Gastrocnemius medialis (tissue), 4 donors: Measurements from ENCODE around the gene DYRK1A. TPM values are rescaled to one million over a fixed set of nuclear protein-coding genes. Genes with fewer than 3 reads are reported as not detected.
A peak's percentile ranks its signal among the peaks of the same experiment; 100 is the strongest.

Experiments used
- ATAC-seq, 2 donors: fragments of 150-250 bp; one replicate each; pipeline ENCODE4 v1.9.1; 2016
- DNase-seq, 2 donors: peaks; one replicate each; pipeline ENCODE4 v3.0.0-alpha.2; 2019
- H3K27ac ChIP-seq, 4 donors: fragments of 200-600 bp; sonication (generic); 1 replicate in 1 of 4; 2 replicates in 3 of 4; pipeline ENCODE4 v1.5.1; 2016 to 2018; ENCODE audit warnings: mild to moderate bottlenecking in 2 of 4, moderate library complexity in 1 of 4
- H3K27me3 ChIP-seq, 3 donors: fragments of 200-600 bp; sonication (generic) in 2 of 3; 1 replicate in 1 of 3; 2 replicates in 2 of 3; pipeline versions ENCODE4 v1.5.1 to v1.6.0; 2016 to 2019; ENCODE audit warnings: mild to moderate bottlenecking in 1 of 3, moderate library complexity in 1 of 3
- H3K36me3 ChIP-seq, 2 donors: fragments of 200-600 bp; sonication (generic) in 1 of 2; one replicate each; pipeline ENCODE4 v1.5.1; 2017 to 2018
- H3K4me1 ChIP-seq, 2 donors: fragments of 200-600 bp; sonication (generic) in 1 of 2; one replicate each; pipeline ENCODE4 v1.5.1; 2016 to 2017; ENCODE audit warnings: mild to moderate bottlenecking in 2 of 2
- H3K4me3 ChIP-seq, 4 donors: fragments of 200-600 bp; sonication (generic) in 3 of 4; 1 replicate in 1 of 4; 2 replicates in 3 of 4; pipeline ENCODE4 v1.5.1; 2016 to 2019; ENCODE audit warnings: mild to moderate bottlenecking in 2 of 4
- H3K9me3 ChIP-seq, 3 donors: fragments of 200-600 bp; sonication (generic) in 2 of 3; 1 replicate in 1 of 3; 2 replicates in 2 of 3; pipeline ENCODE4 v1.5.1; 2016 to 2019
- CTCF ChIP-seq, 5 experiments: fragments of 450-650 bp in 3 of 5; fragments of 200-600 bp in 2 of 5; sonication (generic) in 2 of 5; IDR thresholded peaks in 4 of 5; conservative IDR thresholded peaks in 1 of 5; 1 replicate in 4 of 5; 2 replicates in 1 of 5; pipeline ENCODE4 v1.5.1; 2016 to 2019; ENCODE audit warnings: antibody characterized with exemption in 5 of 5, mild to moderate bottlenecking in 3 of 5, moderate library complexity in 3 of 5
- POLR2A ChIP-seq, 2 donors: fragments of 450-650 bp; IDR thresholded peaks; one replicate each; pipeline ENCODE4 v1.6.1; 2017; ENCODE audit warnings: antibody characterized with exemption in 2 of 2, mild to moderate bottlenecking in 2 of 2, moderate library complexity in 2 of 2
- in situ Hi-C, 4 donors: fragments of 200-750 bp; cut with MboI; loops; one replicate each; pipeline versions ENCODE4 v1.15.0 to v1.8.0; 2017; ENCODE audit warnings: low sequenced_read_pairs in 4 of 4
- intact Hi-C: fragments of 100-400 bp; cut with DNase I; formaldehyde crosslinking; loops from one replicate; pipeline ENCODE4 v1.15.1; 2023; ENCODE audit warnings: low total_unique reads
- total RNA-seq, 4 donors: library from RNA; depleted of rRNA; stranded (reverse); fragments of >200 nt; gene quantifications; one replicate each; pipeline versions ENCODE4 v1.1.0 to v1.2.3, GENCODE V29; 2016

The DYRK1A gene
- total RNA-seq, 4 donors from 2014 or later: 81.0 to 115 (median 95.3) TPM

DNA sequence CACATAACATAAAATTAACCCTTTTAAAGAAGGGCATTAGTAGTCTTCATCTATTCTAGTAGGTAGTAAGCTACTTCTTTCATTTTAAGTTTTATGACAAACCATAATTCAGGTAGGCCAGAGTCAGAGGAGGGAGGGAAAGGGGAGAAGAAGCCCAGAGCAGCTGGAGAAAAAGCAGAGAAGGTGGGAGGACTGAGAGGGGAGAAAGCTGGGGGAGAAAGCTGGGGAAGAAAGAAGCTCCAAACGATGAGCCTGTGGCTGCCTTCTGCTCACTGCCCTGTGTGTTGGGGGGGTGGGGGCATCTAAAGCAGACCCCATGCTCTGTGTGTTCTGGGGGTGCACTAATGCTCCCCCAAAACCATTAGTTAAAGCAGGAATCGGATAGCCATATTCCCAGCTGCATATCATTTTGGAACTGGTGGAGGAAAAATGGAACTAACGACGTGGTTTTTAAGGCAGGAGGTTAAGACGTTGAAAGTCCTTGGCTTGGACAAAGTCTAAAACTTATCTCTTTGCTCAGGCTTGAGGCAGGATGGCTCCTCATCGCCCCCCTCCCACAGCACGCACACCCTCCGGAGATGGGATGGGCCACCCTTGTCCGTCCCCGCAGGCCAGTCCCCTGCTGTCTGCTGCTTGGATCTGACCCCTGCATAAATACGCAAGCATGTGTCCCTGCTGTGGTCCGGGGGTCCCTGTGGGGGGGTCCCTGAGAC is 184.2 kb downstream of the DYRK1A start:
- Histone ChIP-seq H3K27ac (peak overlapping the region; percentile 83 to 94 (median 91)), H3K4me3 (no peak overlapping the region), H3K27me3 (no peaks in the 10 kb centered on the region), H3K9me3 (no peaks in the 10 kb centered on the region), H3K4me1 (peaks cover 34 to 54% of the 10 kb centered on the region in 2 donors), H3K36me3 (no peaks in the 10 kb centered on the region)
- intact Hi-C loops: loop anchor here (5.0 kb wide), 1 partner anchor 33 kb away; no protein-coding TSS in a partner anchor
- DNase-seq (no peak), ATAC-seq (no peak)
- TF ChIP-seq POLR2A (IDR thresholded peaks at IDR 0.05) (no peak), CTCF (IDR thresholded peaks at IDR 0.05 in 4 of 5, conservative IDR thresholded peaks at IDR 0.05 in 1 of 5) (no peak)
- in situ Hi-C loops: loop anchor here in 1 of 4 donors (25.0 kb wide), 1 partner anchor 288 kb away; the partner anchor contains the start of gene VPS26C

DNA sequence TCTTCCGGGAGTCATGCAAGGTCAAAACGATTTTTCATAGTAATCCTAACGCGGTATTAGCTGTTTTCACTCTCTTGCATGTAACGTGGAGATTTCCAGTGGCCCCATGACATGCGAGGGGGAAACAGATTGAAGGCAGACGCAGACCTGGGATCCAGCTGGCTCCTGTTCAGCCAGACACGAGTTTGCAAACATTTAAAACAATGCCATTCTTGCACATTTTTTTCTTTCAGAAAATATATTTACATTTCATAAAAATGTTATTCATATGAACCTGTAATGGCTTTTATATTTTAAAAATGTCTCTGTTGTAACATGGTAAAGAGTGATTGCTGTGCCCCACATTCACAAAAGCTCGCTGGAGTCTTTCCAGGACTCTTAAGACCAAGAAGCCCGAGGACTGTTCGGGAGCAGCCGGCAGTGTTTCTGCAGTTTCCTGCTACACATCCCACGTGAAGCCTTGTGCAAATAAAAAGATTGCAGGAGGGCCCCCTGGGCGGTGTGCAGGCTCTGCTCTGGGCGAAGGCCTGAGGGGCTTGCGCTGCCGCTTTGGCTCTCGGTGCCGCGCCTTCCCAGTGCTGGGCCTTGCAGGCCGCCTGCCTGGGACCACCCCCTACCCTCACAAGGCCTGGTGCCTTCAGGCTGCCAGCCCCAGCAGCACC is 184.9 kb downstream of the DYRK1A start:
- no peaks in the 10 kb centered on the region for H3K9me3 ChIP-seq
- H3K4me1 ChIP-seq: peaks cover 39 to 58% of the 10 kb centered on the region in 2 donors
- no peaks in the 10 kb centered on the region for H3K36me3 ChIP-seq
- no peaks in the 10 kb centered on the region for H3K27me3 ChIP-seq
- no peak for ATAC-seq
- intact Hi-C loops (loop anchor here (5.0 kb wide), 1 partner anchor 34 kb away; no protein-coding TSS in a partner anchor), in situ Hi-C loops (loop anchor here in 1 of 4 donors (25.0 kb wide), 1 partner anchor 289 kb away; the partner anchor contains the start of gene VPS26C)
- TF ChIP-seq CTCF (IDR thresholded peaks at IDR 0.05 in 4 of 5, conservative IDR thresholded peaks at IDR 0.05 in 1 of 5) (no peak), POLR2A (IDR thresholded peaks at IDR 0.05) (no peak)
- peak overlapping the region; percentile 83 to 94 (median 91) for H3K27ac ChIP-seq
- DNase-seq: no peak
- H3K4me3 ChIP-seq: no peak overlapping the region

GRCh38 chr21:37551993-37552355 is 185.4 kb downstream of the DYRK1A start:
- H3K36me3 ChIP-seq: no peaks in the 10 kb centered on the region
- no peaks in the 10 kb centered on the region for H3K9me3 ChIP-seq
- peak overlapping the region; percentile 83 to 94 (median 91) for H3K27ac ChIP-seq
- TF ChIP-seq CTCF (IDR thresholded peaks at IDR 0.05 in 4 of 5, conservative IDR thresholded peaks at IDR 0.05 in 1 of 5) (no peak), POLR2A (IDR thresholded peaks at IDR 0.05) (peak; percentile 27 to 49)
- H3K4me3 ChIP-seq: no peak overlapping the region
- intact Hi-C loops: loop anchor here (5.0 kb wide), 1 partner anchor 35 kb away; no protein-coding TSS in a partner anchor
- ATAC-seq (peak; percentile 73 to 81), DNase-seq (peak; percentile 90 to 95)
- no peaks in the 10 kb centered on the region for H3K27me3 ChIP-seq
- peaks cover 43 to 59% of the 10 kb centered on the region in 2 donors for H3K4me1 ChIP-seq
- in situ Hi-C loops: loop anchor here in 1 of 4 donors (25.0 kb wide), 1 partner anchor 290 kb away; the partner anchor contains the start of gene VPS26C

DNA sequence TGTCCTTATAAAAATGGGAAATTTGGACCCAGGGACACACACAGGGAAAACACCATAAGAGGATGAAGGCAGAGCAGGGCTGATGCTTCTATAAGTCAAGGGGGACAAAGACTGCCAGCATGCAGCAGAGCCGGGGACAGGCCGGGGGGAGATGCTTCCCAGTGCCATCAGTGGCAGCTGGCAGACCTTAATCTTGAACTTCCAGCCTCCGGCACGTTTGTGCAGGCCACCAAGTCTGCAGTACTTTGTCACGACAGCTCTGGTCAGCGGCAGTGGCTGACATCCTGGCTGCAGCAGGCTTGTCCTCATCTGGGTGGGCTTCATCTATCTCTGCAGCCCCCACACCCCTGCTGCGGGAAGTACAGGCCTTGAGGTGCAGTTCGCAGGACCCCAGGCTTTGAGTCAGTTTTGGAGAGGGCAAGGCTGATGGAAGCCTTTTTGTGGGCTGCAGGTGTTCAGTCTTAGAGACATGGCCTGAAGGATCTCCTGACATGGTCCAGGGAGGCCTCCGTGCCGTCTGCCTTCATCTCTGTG is 186.0 kb downstream of the DYRK1A start:
- in situ Hi-C loops: loop anchor here in 1 of 4 donors (25.0 kb wide), 1 partner anchor 290 kb away; the partner anchor contains the start of gene VPS26C
- DNase-seq (no peak), ATAC-seq (no peak)
- intact Hi-C loops: loop anchor here (5.0 kb wide), 1 partner anchor 35 kb away; no protein-coding TSS in a partner anchor
- peak overlapping the region; percentile 83 to 94 (median 91) for H3K27ac ChIP-seq
- no peaks in the 10 kb centered on the region for H3K36me3 ChIP-seq
- H3K27me3 ChIP-seq: no peaks in the 10 kb centered on the region
- peaks cover 48 to 58% of the 10 kb centered on the region in 2 donors for H3K4me1 ChIP-seq
- TF ChIP-seq POLR2A (IDR thresholded peaks at IDR 0.05): no peak
- TF ChIP-seq CTCF (IDR thresholded peaks at IDR 0.05 in 4 of 5, conservative IDR thresholded peaks at IDR 0.05 in 1 of 5): no peak
- H3K9me3 ChIP-seq: no peaks in the 10 kb centered on the region
- H3K4me3 ChIP-seq: no peak overlapping the region
